Mesenchymal stem cell (in vitro differentiated cells and primary cell): Measurements from ENCODE around the gene MED19.

Source experiments
- DNase-seq: peaks from one replicate; pipeline ENCODE4 v3.0.0-alpha.2; 2013
- H2AFZ ChIP-seq: one replicate; pipeline ENCODE4 v1.6.1; 2013; ENCODE audit warnings: low read depth, mild to moderate bottlenecking, control low read depth, inconsistent platforms, low read length, moderate library complexity
- H2AK5ac ChIP-seq: 2 replicates; pipeline ENCODE4 v1.6.1; 2013; ENCODE audit warnings: low read length, moderate library complexity, mild to moderate bottlenecking, inconsistent platforms; ENCODE audit not compliant: severe bottlenecking
- H2BK120ac ChIP-seq: one replicate; pipeline ENCODE4 v1.6.1; 2013; ENCODE audit warnings: low read depth, mild to moderate bottlenecking, inconsistent platforms, low read length, moderate library complexity
- H2BK12ac ChIP-seq, 2 experiments: one replicate each; pipeline ENCODE4 v1.6.1; 2013; ENCODE audit warnings: inconsistent platforms in 2 of 2, low read length in 2 of 2, mild to moderate bottlenecking in 2 of 2, moderate library complexity in 2 of 2, control low read depth in 1 of 2
- H2BK15ac ChIP-seq: one replicate; pipeline ENCODE4 v1.6.1; 2013; ENCODE audit warnings: mild to moderate bottlenecking, low read depth, inconsistent platforms; ENCODE audit not compliant: poor library complexity, severe bottlenecking
- H2BK5ac ChIP-seq: 2 replicates; pipeline ENCODE4 v1.6.1; 2013; ENCODE audit warnings: low read depth, mild to moderate bottlenecking, low read length, control low read depth, inconsistent platforms; ENCODE audit not compliant: poor library complexity, severe bottlenecking
- H3K14ac ChIP-seq, 2 experiments: one replicate each; pipeline ENCODE4 v1.6.1; 2013; ENCODE audit warnings: inconsistent platforms in 2 of 2, low read length in 2 of 2, control low read depth in 1 of 2, mild to moderate bottlenecking in 1 of 2, moderate library complexity in 1 of 2
- H3K18ac ChIP-seq, 2 experiments: one replicate each; pipeline ENCODE4 v1.6.1; 2013; ENCODE audit warnings: inconsistent platforms in 2 of 2, low read length in 2 of 2, control low read depth in 1 of 2, low read depth in 1 of 2, mild to moderate bottlenecking in 1 of 2
- H3K23ac ChIP-seq, 2 experiments: one replicate each; pipeline ENCODE4 v1.6.1; 2013; ENCODE audit warnings: inconsistent platforms in 2 of 2, low read length in 2 of 2, mild to moderate bottlenecking in 2 of 2, moderate library complexity in 2 of 2, control low read depth in 1 of 2
- H3K27ac ChIP-seq: 2 replicates; pipeline ENCODE4 v1.5.1; 2013; ENCODE audit warnings: mild to moderate bottlenecking, moderate library complexity, low read length, control low read depth, inconsistent platforms; ENCODE audit not compliant: poor library complexity, severe bottlenecking
- H3K27me3 ChIP-seq, 2 experiments: 2 replicates each; pipeline versions ENCODE4 v1.6.1 to v1.7.0; 2013; ENCODE audit warnings: low read length in 2 of 2, mild to moderate bottlenecking in 2 of 2, moderate library complexity in 2 of 2, control low read depth in 1 of 2, inconsistent platforms in 1 of 2; ENCODE audit not compliant: control insufficient read depth in 1 of 2, insufficient read depth in 1 of 2
- H3K36me3 ChIP-seq, 2 experiments: 2 replicates each; pipeline versions ENCODE4 v1.6.1 to v1.7.0; 2013; ENCODE audit warnings: low read length in 2 of 2, control low read depth in 1 of 2, inconsistent platforms in 1 of 2, low read depth in 1 of 2, mild to moderate bottlenecking in 1 of 2; ENCODE audit not compliant: insufficient read depth in 2 of 2, control insufficient read depth in 1 of 2
- H3K4ac ChIP-seq, 2 experiments: one replicate each; pipeline ENCODE4 v1.6.1; 2013; ENCODE audit warnings: inconsistent platforms in 2 of 2, low read length in 2 of 2, mild to moderate bottlenecking in 2 of 2, moderate library complexity in 2 of 2, control low read depth in 1 of 2, low read depth in 1 of 2
- H3K4me1 ChIP-seq: 2 replicates; pipeline ENCODE4 v1.6.1; 2013; ENCODE audit warnings: low read depth, low read length, control low read depth; ENCODE audit not compliant: control insufficient read depth, insufficient read depth
- H3K4me2 ChIP-seq: 2 replicates; pipeline ENCODE4 v1.6.1; 2013; ENCODE audit warnings: low read length, mild to moderate bottlenecking, inconsistent platforms; ENCODE audit not compliant: poor library complexity, severe bottlenecking
- H3K4me3 ChIP-seq, 2 experiments: 2 replicates each; pipeline versions ENCODE4 v1.5.1 to v1.7.0; 2013; ENCODE audit warnings: low read length in 2 of 2, mild to moderate bottlenecking in 2 of 2, control low read depth in 1 of 2, low read depth in 1 of 2; ENCODE audit not compliant: insufficient read depth in 1 of 2
- H3K79me1 ChIP-seq: replicated peaks from 2 replicates; pipeline ENCODE4 v1.6.1; 2013; ENCODE audit warnings: mild to moderate bottlenecking, control low read depth, low read length, inconsistent platforms; ENCODE audit not compliant: poor library complexity, severe bottlenecking
- H3K9ac ChIP-seq: 2 replicates; pipeline ENCODE4 v1.7.0; 2013; ENCODE audit warnings: mild to moderate bottlenecking, low read length, moderate library complexity
- H3K9me3 ChIP-seq: 2 replicates; pipeline ENCODE4 v1.7.0; 2013; ENCODE audit warnings: mild to moderate bottlenecking, low read length; ENCODE audit not compliant: control insufficient read depth
- H4K8ac ChIP-seq: one replicate; pipeline ENCODE4 v1.6.1; 2013; ENCODE audit warnings: inconsistent platforms, mild to moderate bottlenecking, low read length, moderate library complexity
- H4K91ac ChIP-seq: one replicate; pipeline ENCODE4 v1.6.1; 2013; ENCODE audit warnings: mild to moderate bottlenecking, low read length, inconsistent platforms
- WGBS: methylation state at CpG from one replicate; pipeline ENCODE4 v1.1.7; 2013; ENCODE audit warnings: mixed read lengths; 5-methylcytosine and 5-hydroxymethylcytosine counted together

Gene MED19

DNA sequence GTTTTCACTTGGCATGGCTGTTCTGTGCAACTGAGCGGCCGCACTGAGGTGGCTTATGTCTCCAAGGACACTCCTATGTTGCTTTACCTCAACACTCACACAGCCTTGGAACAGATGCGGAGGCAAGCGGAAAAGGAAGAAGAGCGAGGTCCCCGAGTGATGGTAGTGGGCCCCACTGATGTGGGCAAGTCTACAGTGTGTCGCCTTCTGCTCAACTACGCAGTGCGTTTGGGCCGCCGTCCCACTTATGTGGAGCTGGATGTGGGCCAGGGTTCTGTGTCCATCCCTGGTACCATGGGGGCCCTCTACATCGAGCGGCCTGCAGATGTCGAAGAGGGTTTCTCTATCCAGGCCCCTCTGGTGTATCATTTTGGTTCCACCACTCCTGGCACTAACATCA lies 52.3 kb downstream of the MED19 start:
- no peak overlapping the region for H3K18ac ChIP-seq
- H3K4me3 ChIP-seq: no peak overlapping the region
- H2BK120ac ChIP-seq: no peak overlapping the region
- no peak overlapping the region for H4K8ac ChIP-seq
- H3K4ac ChIP-seq: no peak overlapping the region
- no peak overlapping the region for H3K14ac ChIP-seq
- no peak overlapping the region for H2BK5ac ChIP-seq
- peaks cover 26% of the 10 kb centered on the region for H3K79me1 ChIP-seq
- no peak overlapping the region for H2AFZ ChIP-seq
- WGBS: 98% methylated on average over 11 of the region's 14 CpGs
- peaks cover 3% of the 10 kb centered on the region for H3K4me1 ChIP-seq
- no peak overlapping the region for H3K4me2 ChIP-seq
- H3K23ac ChIP-seq: no peak overlapping the region
- H3K36me3 ChIP-seq: peaks cover 23 to 39% of the 10 kb centered on the region in 2 experiments
- no peak overlapping the region for H3K27ac ChIP-seq
- H4K91ac ChIP-seq: no peak overlapping the region
- no peak for DNase-seq
- no peaks in the 10 kb centered on the region for H3K9me3 ChIP-seq
- H2BK12ac ChIP-seq: no peak overlapping the region
- no peak overlapping the region for H2AK5ac ChIP-seq
- H2BK15ac ChIP-seq: no peak overlapping the region
- H3K27me3 ChIP-seq: no peaks in the 10 kb centered on the region
- H3K9ac ChIP-seq: peak overlapping the region; percentile 11

DNA sequence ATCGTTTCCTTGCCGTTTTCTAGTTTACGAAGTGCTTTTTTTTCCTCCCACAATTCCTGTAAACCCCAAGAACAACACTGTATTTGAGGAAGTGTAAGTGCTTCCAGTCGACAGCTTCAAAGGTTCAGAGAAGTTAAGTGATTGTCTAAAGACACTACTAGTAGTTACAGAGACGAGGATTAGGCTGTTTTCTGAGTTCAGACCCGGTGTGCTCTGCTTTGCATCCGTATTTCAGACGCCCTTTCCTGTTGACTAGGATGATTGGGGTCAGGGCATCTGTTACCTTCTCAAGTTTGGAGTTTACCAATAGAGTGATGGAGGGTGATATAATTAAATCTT lies 54.0 kb downstream of the MED19 start:
- no peak overlapping the region for H2BK5ac ChIP-seq
- H3K4me2 ChIP-seq: peak overlapping the region; percentile 97
- no peaks in the 10 kb centered on the region for H3K27me3 ChIP-seq
- peak overlapping the region in 1 of 2 experiments; percentile 11 for H3K18ac ChIP-seq
- H4K8ac ChIP-seq: no peak overlapping the region
- DNase-seq: peak; percentile 18
- H2AFZ ChIP-seq: no peak overlapping the region
- peak overlapping the region; percentile 18 to 91 for H3K4me3 ChIP-seq
- no peak overlapping the region for H2AK5ac ChIP-seq
- no peak overlapping the region for H4K91ac ChIP-seq
- no peak overlapping the region for H3K14ac ChIP-seq
- H3K9ac ChIP-seq: peak overlapping the region; percentile 89
- no peak overlapping the region for H3K23ac ChIP-seq
- H3K79me1 ChIP-seq: peaks cover 25% of the 10 kb centered on the region
- peaks cover 3% of the 10 kb centered on the region for H3K4me1 ChIP-seq
- peaks cover 23 to 38% of the 10 kb centered on the region in 2 experiments for H3K36me3 ChIP-seq
- no peak overlapping the region for H2BK12ac ChIP-seq
- no peaks in the 10 kb centered on the region for H3K9me3 ChIP-seq
- H2BK120ac ChIP-seq: no peak overlapping the region
- peak overlapping the region; percentile 19 for H3K27ac ChIP-seq
- WGBS: under 1% methylated on average over 5 of the region's 8 CpGs
- H2BK15ac ChIP-seq: no peak overlapping the region
- H3K4ac ChIP-seq: no peak overlapping the region

DNA sequence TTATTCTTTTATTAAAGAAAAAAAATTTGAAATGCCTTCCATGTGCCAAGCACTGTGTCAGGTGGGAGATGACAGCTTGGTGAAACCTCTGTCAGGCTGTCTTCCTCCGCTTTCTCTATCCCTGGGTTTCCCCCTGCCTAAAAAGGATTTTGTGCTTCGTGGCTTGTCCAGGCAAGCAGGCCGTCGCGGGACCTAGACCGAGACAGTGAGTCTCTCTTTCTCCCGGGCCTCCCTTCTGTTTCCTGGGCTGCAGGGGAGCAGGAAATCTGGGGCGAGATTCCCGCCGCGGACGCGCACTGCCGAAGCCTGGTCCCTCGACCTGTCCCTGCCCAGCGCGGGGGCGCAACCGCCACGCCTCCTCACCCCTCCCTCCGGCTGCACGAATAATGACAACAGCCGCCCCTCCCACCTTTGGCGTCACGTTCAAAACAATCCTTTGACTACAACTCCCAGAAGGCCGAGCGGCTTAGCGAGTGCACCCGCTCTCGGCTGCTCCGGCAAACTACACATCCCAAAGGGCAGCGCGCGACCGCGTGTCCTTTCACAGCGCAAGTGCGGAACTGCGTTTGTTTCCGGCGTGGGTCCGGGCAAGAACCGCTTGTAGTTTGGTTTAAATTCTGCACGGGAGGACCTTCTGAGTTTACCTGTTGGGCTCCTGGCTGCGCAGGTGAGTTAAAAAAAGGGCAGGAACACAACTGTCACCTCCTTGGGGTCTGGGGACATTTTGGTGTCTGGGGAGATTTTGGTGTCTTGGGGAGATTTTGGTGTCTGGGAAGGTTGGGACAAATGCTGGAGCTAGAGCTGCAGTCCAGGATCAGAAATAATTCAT lies 54.6 kb downstream of the MED19 start, which contains the start of gene CLP1:
TSS of gene CLP1 (plus strand) at position 569 of the 829 bp plus-strand sequence. CDS start 1,715 bp downstream, outside the sequence.
- Histone ChIP-seq H2AK5ac (no peak within 1 kb of the TSS), H3K9ac (peak within 1 kb of the TSS; percentile 89), H3K4ac (peak within 1 kb of the TSS in 1 of 2 experiments; percentile 79), H2BK5ac (no peak within 1 kb of the TSS), H2BK15ac (no peak within 1 kb of the TSS), H3K27ac (peak within 1 kb of the TSS; percentile 85), H4K8ac (peak within 1 kb of the TSS; percentile 86), H2AFZ (peak within 1 kb of the TSS; percentile 91), H2BK120ac (no peak within 1 kb of the TSS), H3K23ac (no peak within 1 kb of the TSS), H3K4me3 (peak within 1 kb of the TSS; percentile 61 to 91), H3K36me3 (peaks cover 23 to 32% of the 10 kb centered on the region in 2 experiments), H3K14ac (peak within 1 kb of the TSS in 1 of 2 experiments; percentile 44), H3K79me1 (peaks cover 23% of the 10 kb centered on the region), H3K4me1 (peaks cover 3% of the 10 kb centered on the region), H2BK12ac (no peak within 1 kb of the TSS), H3K27me3 (no peaks in the 10 kb centered on the region), H3K18ac (peak within 1 kb of the TSS; percentile 69 to 90), H3K4me2 (peak within 1 kb of the TSS; percentile 97), H4K91ac (no peak within 1 kb of the TSS), H3K9me3 (no peaks in the 10 kb centered on the region)
- DNase-seq: peak; percentile 99
- WGBS: 1% methylated on average over 45 of the region's 45 CpGs

GRCh38 chr11:57656885-57657193 lies 55.2 kb downstream of the MED19 start:
- Histone ChIP-seq H2AFZ (no peak overlapping the region), H3K27me3 (no peaks in the 10 kb centered on the region), H2BK5ac (no peak overlapping the region), H2BK120ac (no peak overlapping the region), H3K23ac (no peak overlapping the region), H2BK12ac (no peak overlapping the region), H2BK15ac (no peak overlapping the region), H3K4me3 (peak overlapping the region in 1 of 2 experiments; percentile 91), H3K9ac (peak overlapping the region; percentile 89), H3K4ac (no peak overlapping the region), H3K18ac (no peak overlapping the region), H3K4me2 (peak overlapping the region; percentile 62), H3K4me1 (peaks cover 3% of the 10 kb centered on the region), H3K14ac (no peak overlapping the region), H3K9me3 (no peaks in the 10 kb centered on the region), H4K8ac (no peak overlapping the region), H3K27ac (peak overlapping the region; percentile 85), H3K79me1 (peaks cover 23% of the 10 kb centered on the region), H3K36me3 (peaks cover 23 to 27% of the 10 kb centered on the region in 2 experiments), H4K91ac (no peak overlapping the region), H2AK5ac (no peak overlapping the region)
- DNase-seq: no peak
- WGBS: 32% methylated on average over 4 of the region's 5 CpGs
